NAMALWA (cell line): ENCODE results near the gene LYPLA2.
"Not testable (repeated sequence)": the region's sequence is repeated elsewhere in the genome, so short reads cannot be mapped to it uniquely, and the experiment has no call there.

Experiments
- DNase-seq: peaks from one replicate; pipeline ENCODE4 v3.0.0-alpha.2; 2015; ENCODE audit warnings: low spot score

The LYPLA2 gene

DNA sequence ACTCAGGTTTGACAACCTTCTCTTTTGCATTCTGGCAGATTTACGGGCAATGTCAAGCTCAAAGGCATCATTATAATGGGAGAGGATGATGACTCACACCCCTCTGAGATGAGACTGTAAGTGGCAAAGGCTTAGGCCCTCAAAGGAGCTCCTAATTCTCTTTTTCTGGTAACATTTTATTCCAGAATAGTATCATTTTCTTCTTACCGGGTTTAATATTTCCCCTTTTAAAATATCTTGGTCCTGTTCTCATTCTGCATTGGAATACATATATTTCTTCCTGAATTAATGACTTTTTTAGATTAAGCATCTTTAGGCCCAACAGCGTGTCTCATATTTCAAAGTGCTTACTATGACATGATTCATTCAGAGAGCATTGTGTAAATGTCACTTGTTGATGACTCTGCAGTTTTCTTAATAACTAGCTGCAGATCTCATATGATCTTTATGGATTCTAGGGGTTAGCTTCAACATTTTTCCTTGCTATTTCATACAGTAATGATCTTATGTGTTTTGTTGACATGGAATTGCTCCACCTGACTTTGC is 11.0 kb upstream of the LYPLA2 start:
- no peak for DNase-seq

DNA sequence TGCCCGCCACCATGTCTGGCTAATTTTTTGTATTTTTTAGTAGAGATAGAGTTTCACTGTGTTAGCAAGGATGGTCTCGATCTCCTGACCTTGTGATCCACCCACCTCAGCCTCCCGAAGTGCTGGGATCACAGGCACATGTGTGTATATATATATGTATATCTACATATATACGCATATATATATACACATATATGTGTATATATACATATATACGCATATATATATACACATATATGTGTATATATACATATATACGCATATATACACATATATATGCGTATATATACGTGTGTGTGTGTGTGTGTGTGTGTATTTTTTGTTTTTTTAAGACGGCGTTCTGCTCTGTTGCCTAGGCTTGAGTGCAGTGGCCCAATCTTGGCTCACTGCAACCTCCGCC is 7.8 kb upstream of the LYPLA2 start:
- DNase-seq = not testable (repeated sequence)

GRCh38 chr1:23784846-23785245 is 6.1 kb upstream of the LYPLA2 start:
- DNase-seq = no peak

DNA sequence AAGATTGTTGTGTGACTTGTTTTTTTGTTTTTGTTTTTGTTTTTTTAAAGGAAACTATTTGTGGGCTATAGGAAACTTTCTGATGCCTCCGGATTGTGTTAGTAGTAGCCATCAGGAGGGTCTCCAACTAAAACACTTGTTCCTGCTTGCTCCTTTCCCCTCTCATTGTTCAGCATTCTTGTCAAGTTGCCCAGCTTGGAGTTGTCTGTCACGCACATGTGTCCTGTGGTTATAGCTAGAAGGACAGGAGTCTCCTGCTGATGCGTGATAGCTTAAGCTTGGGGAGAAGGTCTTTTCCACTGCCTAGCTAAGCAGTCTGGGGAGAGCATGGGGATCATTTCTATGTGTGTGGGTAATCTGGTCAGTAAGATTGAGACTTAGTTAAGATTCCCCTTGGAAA is 3.2 kb upstream of the LYPLA2 start:
- DNase-seq = no peak

- DNase-seq = no peak
Observed at GRCh38 chr1:23788695-23789094, 2.2 kb upstream of the LYPLA2 start.

DNA sequence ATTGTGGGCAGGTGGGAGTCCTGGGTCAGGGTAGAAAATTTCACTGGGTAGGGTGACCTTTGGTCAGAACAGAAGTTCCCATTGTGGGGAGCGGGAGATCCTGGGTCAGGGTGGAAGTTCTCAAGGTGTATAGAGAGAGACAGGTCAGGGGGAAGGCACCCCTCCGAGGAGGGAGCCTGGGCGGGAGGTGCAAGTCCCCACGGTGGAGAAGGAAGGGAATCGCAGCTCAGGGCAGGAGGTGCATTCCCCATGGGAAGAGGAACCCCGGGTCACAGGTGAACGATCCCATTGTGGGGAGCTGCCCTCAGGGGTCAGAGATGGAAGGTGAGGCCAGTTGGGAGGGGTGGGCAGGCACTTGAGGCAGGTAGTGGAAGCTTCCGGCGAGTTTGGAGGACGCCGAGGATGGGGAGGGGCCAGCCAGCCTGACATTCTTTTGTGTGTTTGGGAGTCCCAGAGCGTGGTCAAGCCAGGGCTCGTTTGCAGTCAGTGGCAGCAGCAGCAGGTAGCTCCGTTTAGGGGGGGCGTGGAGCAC is 637 bp downstream of the LYPLA2 start:
- no peak for DNase-seq

DNA sequence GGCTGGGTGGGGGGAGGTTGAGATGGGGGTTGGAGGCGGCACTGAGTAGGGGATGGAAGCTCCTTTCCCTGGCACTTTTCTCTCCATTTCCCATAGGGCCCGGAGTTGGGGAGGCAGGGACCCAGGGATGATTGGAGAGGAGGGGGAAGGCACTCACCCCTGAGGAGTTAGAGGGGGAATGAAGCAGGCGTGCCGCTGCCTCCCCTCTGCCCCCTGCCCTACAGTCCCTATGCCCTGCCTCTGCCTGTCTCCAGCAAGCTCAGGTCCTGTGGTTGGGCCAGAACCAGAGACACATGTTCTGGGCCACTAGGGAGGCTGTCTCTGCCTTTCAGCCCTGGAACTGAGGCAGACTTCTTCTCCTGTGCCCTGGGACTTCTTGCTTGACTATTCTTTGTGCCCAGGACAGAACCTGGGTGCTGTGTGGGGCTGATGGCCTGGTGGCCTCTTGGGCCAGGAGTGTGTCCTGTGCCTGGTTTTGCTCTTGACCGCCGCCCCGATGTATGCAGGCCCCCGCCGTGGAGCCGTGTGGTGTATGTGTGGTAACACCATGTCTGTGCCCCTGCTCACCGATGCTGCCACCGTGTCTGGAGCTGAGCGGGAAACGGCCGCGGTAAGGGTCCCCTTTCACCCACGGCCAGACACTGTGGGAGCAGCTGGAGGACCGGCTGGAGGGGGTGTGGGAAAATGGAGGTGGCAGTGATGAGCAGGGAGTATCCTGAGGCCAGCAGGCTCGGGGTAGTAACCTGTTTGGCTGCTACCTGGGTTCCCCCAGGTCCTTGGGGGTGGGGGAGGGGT is 1.4 kb downstream of the LYPLA2 start:
- DNase-seq = no peak

DNA sequence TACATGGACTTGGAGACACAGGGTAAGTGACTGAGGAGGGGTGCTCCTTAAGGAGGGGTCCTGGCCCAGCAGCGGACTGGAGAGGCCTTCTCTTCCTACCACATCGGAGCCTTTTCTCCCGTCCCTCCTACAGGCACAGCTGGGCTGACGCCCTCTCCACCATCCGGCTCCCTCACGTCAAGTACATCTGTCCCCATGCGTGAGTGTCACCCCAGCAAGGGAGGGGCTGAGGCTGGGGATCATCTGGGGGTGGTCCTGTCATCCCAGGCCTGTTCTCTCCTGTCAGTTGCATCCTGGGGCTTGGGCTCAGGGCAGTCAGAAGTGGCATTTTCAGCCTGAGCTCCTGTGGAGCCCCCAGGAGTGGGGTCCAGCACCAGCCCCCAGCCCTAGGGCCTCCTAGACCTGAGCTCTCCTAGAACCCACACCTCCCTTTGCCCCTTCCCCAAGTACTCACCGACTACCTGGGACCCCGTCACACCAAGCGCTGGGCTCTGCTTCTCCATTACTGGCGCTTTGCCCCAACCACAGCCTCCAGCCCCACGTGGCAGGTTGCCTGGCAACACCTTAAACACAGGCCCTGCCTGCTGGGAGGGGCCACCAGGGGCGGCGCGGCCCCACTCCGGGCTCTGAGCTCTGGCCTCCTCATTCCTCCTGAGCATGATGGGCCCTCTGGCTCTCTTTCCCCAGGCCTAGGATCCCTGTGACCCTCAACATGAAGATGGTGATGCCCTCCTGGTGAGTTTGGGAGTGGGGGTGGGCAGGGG is 2.3 kb downstream of the LYPLA2 start:
- DNase-seq = peak; percentile 78

GRCh38 chr1:23793861-23794731 is 3.2 kb downstream of the LYPLA2 start:
- DNase-seq = no peak

DNA sequence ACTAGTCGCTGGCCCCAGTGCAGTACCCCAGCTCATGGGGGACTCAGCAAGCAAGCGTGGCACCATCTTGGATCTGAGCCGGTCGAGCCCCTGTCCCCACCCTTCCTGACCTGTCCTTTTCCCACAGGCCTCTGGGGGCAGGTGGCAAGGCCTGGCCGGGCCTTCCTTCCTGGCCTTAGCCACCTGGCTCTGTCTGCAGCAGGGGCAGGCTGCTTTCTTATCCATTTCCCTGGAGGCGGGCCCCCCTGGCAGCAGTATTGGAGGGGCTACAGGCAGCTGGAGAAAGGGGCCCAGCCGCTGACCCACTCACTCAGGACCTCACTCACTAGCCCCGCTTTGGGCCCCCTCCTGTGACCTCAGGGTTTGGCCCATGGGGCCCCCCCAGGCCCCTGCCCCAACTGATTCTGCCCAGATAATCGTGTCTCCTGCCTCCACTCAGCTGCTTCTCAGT is 3.8 kb downstream of the LYPLA2 start:
- not testable (repeated sequence) for DNase-seq

DNA sequence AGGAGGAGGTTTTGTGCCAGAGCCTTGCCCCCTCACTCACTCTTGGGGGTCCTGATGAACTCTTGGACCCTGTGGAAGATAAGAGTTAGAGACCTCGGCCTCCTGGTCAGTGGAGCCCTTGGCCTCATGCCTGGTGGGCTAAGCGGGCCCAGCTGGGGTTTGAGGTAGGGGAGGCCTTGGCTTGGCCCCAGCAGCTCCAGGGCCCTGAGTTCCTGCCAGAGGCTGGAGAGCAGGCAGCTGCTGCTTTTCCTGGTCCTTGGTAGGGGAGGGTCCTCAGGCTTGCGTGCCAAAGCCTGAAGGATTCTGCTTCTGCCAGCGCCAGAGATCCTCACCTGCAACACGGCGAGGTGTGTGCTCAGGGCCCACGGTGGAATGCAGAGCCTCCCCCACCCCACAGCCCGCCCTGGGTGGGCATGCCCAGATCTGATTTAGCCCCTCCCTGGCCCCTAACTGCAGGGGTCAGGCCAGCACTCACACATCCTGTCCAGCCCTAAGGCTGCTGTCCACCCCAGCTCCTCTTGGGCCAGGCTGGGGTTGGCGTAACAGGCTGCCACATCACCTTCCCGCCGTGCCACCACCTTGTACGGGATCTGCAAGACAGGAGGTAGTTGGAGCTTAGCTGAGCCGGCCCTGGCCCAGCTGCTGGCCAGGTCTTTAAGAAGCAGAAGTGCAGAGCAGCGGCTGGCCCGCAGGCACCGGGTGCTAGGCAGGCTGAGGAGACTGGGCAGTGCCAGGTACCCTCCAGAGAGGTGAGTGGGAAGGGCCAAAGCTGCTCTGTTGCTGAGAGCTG is 4.9 kb downstream of the LYPLA2 start:
- no peak for DNase-seq

DNA sequence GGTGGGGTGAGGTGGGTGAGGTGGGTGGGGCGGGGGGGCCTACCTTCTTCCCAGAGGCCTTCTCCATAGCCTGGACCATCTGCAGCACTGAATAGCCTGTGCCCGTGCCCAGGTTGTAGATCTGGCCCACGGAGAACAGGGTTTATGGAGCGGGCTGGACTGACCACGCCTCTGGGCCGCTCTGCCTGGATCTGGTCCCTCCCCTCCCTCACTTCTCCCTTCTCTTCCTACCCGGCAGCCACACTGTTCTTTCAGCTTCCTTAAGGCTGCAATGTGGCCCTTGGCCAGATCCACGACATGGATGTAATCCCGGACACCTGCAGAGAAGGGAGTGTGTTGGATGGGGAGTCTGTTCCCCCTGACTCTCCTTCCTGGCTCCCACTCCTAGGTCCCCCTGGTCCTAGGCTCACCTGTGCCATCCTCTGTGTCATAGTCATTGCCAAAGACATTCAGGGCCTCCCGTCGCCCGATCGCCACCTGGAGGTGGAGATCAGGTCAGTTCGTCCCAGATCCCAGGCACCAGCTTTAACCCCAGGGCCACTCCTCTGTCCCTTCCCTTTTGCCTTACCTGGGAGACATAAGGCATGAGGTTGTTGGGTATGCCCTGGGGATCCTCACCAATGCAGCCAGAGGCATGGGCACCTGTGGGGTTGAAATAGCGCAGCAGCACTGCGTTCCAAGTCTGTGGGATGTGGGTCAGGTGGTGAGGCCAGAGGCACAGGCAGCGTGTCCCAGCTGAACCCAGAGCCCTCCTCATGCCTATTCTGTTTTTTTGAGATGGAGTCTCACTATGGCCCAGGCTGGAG is 5.7 kb downstream of the LYPLA2 start:
- no peak for DNase-seq

DNA sequence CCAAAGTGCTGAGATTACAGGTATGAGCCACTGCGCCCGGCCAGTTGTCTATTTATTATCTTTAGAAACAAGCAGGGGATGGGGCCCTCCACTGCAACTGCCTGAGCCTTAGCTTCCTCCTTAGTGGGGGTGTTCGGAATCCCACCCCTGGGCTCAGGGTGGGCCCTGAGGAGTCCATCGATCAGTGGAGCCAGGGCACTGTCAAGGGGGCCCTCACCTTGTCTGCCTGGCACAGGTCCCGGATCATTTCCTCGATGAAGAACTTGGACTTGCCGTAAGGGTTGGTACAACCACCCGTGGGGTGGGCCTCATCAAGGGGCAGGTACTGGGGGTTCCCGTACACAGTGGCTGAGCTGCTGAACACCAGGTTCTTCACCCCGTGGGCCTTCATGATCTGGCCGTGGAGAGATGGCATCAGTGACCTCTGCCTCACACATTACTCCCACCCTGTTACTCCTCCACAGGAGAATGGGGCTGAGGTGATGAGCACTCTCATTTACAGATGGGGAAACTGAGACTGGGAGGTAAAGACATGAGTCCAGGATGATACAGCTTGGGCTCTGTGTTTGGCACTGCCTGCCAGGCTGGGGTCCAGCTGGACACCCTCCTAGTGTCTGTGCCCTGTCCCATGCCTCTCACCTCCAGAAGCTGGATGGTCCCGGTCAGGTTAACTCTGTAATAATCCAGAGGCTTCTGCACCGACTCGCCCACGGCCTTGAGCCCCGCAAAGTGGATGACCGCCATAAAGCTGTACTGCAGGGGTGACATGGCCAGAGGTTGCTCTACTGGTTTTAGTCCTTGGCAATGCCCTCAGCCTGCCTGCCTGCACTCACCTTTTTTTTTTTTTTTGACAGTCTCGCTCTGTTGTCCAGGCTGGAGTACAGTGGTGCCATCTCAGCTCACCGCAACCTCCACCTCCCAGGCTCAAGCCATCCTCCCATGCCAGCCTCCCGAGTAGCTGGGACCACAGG is 6.8 kb downstream of the LYPLA2 start:
- no peak for DNase-seq

DNA sequence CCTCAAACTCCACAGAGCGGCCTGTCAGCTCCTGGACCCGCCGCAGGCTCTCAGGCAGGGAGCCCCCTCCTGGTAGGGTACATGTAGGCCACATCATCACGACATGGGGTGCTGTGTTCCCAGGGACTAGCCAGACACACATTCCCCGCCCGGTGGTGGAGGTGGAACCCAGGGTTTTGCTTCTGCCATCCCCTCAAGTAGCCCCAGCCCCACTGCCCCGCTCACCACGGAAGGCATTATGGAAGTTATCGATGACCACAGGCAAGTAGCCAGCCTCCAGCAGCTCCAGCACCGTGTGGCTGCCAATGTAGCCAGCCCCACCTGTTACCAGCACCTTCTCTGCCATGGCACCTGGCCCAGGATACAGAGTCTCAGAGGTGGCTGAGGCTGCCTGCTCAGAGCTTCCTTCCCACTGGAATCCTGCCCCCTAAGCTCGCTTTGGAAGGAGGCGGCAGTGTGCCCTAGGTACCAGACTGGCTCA is 7.8 kb downstream of the LYPLA2 start:
- DNase-seq = peak; percentile 51

- DNase-seq = no peak
Observed at GRCh38 chr1:23799255-23799569, 8.3 kb downstream of the LYPLA2 start.

DNA sequence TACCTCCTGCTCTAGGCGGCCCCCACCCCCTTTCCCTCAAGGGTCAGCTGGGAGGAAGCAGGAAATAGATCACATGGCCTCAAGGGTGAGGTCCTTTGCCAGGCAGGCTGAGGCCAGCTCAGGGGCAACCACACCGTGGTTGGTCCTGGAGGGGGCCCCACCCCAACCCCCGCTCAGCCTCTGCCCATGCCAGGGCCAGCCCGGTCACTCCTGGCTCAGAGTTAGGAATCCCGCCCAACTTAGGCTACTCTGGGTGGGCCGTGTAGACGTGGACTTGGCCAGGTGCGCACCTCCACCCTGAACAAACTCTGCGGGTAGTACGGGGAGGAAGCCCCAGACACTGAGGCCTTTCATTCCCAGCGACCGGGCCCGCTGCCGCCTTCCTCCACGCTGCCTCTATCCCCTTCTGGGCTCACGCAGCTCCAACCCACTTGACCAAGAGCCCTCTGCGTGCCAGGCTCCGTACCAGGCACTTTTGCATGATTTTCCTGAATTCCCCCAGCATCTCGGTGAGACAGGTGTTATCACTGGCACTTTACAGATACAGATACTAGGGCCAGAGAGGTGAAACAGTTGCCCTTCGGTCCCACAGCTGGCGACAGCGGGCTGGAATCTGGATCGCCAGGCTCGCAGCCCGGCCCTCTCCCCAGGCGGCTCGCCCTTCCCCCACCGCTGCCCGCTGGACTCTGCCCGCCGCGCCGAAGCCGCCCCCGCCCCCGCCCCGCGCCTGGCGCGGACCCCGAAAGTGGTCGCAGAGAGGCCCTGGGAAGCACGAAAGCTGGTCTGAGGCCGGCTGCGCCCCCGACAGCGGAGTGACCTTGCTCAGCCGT is 8.8 kb downstream of the LYPLA2 start:
- DNase-seq = no peak

DNA sequence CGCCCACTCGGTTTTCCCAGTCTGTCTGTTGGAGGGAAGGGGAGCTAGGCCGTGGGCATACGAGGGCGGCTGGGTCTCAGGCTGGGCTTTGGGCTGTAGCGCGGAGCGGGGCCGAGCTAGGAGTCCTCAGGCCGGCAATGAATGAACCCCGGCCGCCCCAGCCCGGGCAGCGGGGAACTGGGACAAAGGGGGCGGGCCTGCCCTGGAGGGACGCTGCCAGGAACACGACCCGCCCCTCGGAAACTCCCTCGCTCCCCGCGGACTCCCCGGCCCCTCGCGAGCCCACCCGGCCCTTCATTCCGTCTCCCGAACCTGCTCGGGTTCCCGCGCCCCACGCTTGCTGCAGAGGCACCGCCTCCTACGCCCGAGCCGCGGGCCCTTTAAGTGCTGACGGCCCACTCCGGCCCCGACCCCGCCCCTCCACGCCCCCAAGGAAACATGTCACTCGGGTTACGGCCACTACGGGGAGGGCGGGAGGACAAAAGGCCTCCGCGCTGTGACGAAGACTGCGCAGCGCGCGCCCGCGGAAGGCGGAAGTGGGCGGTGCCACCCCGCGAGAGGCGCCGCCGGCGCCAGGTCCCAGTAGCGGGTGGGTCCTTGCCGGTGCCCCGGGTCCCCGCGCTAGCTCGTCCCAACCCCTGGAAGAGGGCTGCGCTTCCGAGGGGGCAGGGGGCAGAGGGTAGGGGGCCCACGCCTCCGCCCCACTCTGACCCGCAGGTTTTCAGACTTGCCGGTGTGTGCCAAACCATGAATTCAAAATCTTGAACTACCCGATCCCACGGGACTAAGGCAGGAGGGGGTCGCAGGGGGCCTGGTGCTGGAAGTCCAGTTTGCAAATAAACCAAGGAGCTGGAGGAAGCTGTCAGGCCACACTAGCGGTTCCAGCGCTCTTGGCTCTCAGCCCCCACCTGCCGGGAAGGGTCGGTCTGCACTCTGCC is 9.7 kb downstream of the LYPLA2 start, which contains the start of gene GALE:
Gene GALE, minus strand, starts transcription at position 355 of the 938 bp plus-strand sequence. CDS start 1,747 bp downstream, outside the sequence.
- DNase-seq = peak; percentile 95
